Measurements from ENCODE around the gene CD84. TPM values are rescaled to one million over a fixed set of nuclear protein-coding genes. Genes with fewer than 3 reads are reported as not detected.

CD84 gene
- total RNA-seq, 4 donors from 2014 or later = 1.8 to 4.1 (median 3.1) TPM

DNA sequence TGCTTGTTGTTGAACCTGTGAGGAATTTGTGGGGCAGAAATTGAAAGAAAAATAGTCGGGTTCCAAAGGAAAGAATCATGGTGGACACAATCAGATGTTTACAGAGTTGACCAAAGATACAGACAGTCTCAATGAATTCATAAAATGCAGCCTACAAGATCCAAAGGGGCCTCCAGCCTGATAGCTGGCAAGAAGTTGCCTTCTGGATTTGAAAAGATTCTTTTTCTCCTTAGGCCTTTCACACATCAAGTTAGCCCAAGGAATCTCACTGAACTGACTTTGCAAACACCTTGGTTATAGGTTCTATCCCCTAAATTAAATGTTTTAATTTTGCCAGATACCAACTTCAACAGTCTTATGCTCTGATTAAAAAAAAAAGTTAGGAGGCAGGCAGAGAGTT, 46.0 kb upstream of the CD84 start:
- Histone ChIP-seq H3K27ac (no peak overlapping the region), H3K9me3 (no peaks in the 10 kb centered on the region), H3K27me3 (no peaks in the 10 kb centered on the region), H3K4me1 (no peaks in the 10 kb centered on the region), H3K36me3 (no peaks in the 10 kb centered on the region), H3K4me3 (no peak overlapping the region)
- DNase-seq = no peak
- intact Hi-C loops (cut with DNase I; ENCODE audit: low total_unique reads) = no loop called here
- no peak for TF ChIP-seq POLR2A (IDR thresholded peaks at IDR 0.05)
- TF ChIP-seq, protein P1, sequence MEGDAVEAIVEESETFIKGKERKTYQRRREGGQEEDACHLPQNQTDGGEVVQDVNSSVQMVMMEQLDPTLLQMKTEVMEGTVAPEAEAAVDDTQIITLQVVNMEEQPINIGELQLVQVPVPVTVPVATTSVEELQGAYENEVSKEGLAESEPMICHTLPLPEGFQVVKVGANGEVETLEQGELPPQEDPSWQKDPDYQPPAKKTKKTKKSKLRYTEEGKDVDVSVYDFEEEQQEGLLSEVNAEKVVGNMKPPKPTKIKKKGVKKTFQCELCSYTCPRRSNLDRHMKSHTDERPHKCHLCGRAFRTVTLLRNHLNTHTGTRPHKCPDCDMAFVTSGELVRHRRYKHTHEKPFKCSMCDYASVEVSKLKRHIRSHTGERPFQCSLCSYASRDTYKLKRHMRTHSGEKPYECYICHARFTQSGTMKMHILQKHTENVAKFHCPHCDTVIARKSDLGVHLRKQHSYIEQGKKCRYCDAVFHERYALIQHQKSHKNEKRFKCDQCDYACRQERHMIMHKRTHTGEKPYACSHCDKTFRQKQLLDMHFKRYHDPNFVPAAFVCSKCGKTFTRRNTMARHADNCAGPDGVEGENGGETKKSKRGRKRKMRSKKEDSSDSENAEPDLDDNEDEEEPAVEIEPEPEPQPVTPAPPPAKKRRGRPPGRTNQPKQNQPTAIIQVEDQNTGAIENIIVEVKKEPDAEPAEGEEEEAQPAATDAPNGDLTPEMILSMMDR (IDR thresholded peaks at IDR 0.05) = no peak

DNA sequence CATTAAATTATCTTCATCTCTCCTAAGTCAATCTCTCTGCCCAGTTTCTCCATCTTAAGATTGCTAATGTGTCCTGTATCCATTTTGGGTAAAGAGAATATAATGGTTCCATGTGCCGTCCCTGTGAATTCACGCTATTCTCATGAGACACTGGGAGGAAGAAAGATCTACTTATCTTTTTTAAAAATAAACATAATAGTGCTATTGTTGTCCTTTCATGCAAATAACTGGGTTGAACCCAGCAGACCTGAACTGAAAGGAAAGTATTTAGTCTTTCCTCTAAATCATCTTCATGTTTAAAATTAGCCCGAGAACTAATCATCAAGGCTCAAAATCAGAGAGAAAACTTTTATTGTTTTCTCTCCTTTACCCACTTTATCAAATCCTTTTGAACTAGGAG, 45.2 kb upstream of the CD84 start:
- intact Hi-C loops (cut with DNase I; ENCODE audit: low total_unique reads) = no loop called here
- no peaks in the 10 kb centered on the region for H3K27me3 ChIP-seq
- no peaks in the 10 kb centered on the region for H3K36me3 ChIP-seq
- no peaks in the 10 kb centered on the region for H3K9me3 ChIP-seq
- H3K27ac ChIP-seq = no peak overlapping the region
- no peak overlapping the region for H3K4me3 ChIP-seq
- TF ChIP-seq, protein P1 (IDR thresholded peaks at IDR 0.05) = no peak
- TF ChIP-seq POLR2A (IDR thresholded peaks at IDR 0.05) = no peak
- no peaks in the 10 kb centered on the region for H3K4me1 ChIP-seq
- DNase-seq = no peak

DNA sequence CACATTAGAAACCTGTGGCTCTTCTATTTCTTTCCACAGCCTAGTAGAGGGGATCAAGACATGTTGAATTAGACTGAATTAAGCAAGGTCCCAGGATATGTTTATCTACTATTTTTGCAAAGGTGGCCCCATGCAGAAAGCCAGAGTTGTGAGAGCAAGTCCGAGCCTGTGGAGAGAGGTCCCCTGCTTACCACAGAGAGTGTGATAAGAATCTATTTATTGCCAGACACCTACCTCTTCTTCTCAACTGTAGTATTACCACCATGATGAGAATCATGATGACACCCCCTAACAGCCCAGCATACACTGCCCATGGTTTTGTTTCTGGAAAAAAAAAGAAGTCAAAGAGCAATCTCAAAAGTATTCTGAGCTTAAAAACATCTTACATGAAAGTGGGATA, 44.6 kb upstream of the CD84 start:
- intact Hi-C loops (cut with DNase I; ENCODE audit: low total_unique reads) = no loop called here
- Histone ChIP-seq H3K4me3 (no peak overlapping the region), H3K27ac (no peak overlapping the region), H3K36me3 (no peaks in the 10 kb centered on the region), H3K4me1 (no peaks in the 10 kb centered on the region), H3K9me3 (no peaks in the 10 kb centered on the region), H3K27me3 (no peaks in the 10 kb centered on the region)
- no peak for DNase-seq
- TF ChIP-seq POLR2A (IDR thresholded peaks at IDR 0.05) = no peak
- TF ChIP-seq, protein P1 (IDR thresholded peaks at IDR 0.05) = no peak

DNA sequence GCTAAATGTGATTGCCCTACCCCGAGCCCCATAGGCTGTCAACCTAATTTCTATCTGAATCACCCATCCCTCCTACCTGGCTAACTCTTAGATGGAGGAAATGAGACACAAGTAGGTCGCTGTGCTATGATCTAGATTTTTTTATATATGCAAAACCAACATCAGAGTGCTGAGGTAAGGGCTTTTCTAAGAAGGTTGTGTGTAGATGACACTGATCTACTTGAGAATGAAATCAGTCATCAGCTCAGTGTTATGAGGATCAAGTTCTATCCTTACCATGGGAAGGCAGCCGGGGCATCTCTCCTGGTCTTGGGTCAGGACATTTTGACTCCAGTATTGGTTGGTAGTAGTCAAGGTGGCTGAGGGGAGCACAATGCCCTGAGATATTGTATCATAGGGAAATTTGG, 43.9 kb upstream of the CD84 start:
- DNase-seq = no peak
- no peaks in the 10 kb centered on the region for H3K36me3 ChIP-seq
- H3K4me3 ChIP-seq = no peak overlapping the region
- TF ChIP-seq, protein P1 (IDR thresholded peaks at IDR 0.05) = no peak
- no peak for TF ChIP-seq POLR2A (IDR thresholded peaks at IDR 0.05)
- H3K4me1 ChIP-seq = no peaks in the 10 kb centered on the region
- H3K27ac ChIP-seq = no peak overlapping the region
- H3K9me3 ChIP-seq = no peaks in the 10 kb centered on the region
- intact Hi-C loops (cut with DNase I; ENCODE audit: low total_unique reads) = no loop called here
- no peaks in the 10 kb centered on the region for H3K27me3 ChIP-seq

DNA sequence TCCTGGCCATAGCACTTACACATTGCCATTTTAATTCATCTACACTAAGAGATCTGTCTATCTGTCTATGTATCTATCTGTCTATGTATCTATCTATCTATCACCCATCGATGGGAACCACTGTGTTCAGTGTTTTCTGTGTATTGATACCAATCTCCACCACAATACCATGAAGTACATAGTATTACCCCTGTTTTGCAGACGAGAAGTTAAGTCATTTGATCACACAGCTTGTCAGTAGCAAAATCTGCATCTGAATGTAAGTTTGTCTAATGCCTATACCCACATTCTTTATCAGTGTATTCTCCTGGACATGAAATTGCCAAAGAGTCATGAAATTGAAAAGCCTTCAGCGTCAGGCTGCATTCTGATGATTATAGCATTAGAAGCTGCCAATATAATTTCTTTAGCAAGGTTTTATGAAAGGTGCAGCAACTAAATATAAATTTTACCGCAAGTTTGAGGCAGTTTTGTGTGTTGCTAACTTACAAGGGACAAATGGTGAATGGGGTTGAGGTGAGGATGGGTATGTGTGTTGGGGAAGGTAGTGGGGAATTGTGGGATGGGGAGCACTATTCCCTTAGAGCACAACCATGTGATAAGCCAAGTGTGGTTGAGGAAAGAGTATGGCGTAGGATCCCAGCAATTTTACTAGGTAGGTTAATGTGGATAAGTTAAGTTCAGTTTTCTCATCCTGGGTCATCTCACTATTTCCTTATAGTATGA, 43.4 kb upstream of the CD84 start:
- Histone ChIP-seq H3K4me1 (no peaks in the 10 kb centered on the region), H3K4me3 (no peak overlapping the region), H3K36me3 (no peaks in the 10 kb centered on the region), H3K27me3 (no peaks in the 10 kb centered on the region), H3K27ac (no peak overlapping the region), H3K9me3 (no peaks in the 10 kb centered on the region)
- TF ChIP-seq, protein P1 (IDR thresholded peaks at IDR 0.05) = no peak
- TF ChIP-seq POLR2A (IDR thresholded peaks at IDR 0.05) = no peak
- DNase-seq = no peak
- intact Hi-C loops (cut with DNase I; ENCODE audit: low total_unique reads) = no loop called here
